Measurements from ENCODE around the gene HOXA6.

HOXA6 gene

DNA sequence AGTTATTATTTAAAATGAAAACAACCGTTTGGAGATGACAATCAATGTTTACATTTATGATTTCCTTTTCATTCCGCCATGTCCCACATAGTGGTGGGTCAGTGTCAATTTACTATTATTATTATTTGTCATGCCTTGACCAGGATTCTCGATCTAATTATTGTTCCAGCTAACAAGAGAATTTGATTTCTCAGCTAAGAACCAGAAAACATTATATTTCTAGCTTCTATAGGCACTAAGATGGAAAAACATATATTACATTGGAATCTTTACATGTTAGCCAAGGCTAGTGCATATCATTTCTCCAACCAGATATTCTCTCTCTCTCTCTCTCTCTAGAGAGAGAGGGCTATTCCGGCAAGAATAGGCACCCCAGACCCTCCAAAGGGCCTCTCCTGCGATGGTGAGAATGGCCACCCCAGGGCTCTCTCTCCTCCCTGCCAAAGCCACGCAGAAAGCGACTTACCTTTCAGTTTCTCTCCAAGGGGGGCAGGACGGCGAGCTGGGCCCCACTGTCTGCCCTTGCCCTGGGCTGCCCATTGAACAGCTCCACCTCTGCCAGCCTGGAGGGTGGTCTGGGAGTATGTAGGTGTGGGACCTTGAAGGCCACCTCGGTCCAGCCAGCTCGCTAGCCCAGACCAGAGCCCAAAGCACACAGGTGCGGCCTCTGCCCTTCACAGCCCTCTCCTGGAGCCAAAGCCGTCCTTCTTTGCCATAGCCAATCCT lies 2.4 kb upstream of the HOXA6 start:
- Histone ChIP-seq H3K36me3 (ENCODE audit: control insufficient read depth in 1 of 2, insufficient read depth in 2 of 2, low read length in 2 of 2) (no peaks in the 10 kb centered on the region), H3K27me3 (ENCODE audit: low read depth, low read length) (peaks cover 73% of the 10 kb centered on the region), H3K27ac (ENCODE audit: low read length) (no peak overlapping the region), H3K4me3 (ENCODE audit: low read depth in 1 of 2, low read length in 2 of 2) (peak overlapping the region; percentile 46 to 60), H3K4me1 (ENCODE audit: control insufficient read depth in 1 of 2, insufficient read depth in 2 of 2, low read length in 2 of 2) (peaks cover 0 to 36% of the 10 kb centered on the region in 2 donors), H3K9me3 (ENCODE audit: control insufficient read depth in 1 of 2, low read length in 2 of 2) (no peaks in the 10 kb centered on the region)

- peak overlapping the region in 1 of 2 donors; percentile 16 for H3K4me3 ChIP-seq (ENCODE audit: low read depth in 1 of 2, low read length in 2 of 2)
- peaks cover 66% of the 10 kb centered on the region for H3K27me3 ChIP-seq (ENCODE audit: low read depth, low read length)
Observed at GRCh38 chr7:27148756-27149641, 1.4 kb upstream of the HOXA6 start.

DNA sequence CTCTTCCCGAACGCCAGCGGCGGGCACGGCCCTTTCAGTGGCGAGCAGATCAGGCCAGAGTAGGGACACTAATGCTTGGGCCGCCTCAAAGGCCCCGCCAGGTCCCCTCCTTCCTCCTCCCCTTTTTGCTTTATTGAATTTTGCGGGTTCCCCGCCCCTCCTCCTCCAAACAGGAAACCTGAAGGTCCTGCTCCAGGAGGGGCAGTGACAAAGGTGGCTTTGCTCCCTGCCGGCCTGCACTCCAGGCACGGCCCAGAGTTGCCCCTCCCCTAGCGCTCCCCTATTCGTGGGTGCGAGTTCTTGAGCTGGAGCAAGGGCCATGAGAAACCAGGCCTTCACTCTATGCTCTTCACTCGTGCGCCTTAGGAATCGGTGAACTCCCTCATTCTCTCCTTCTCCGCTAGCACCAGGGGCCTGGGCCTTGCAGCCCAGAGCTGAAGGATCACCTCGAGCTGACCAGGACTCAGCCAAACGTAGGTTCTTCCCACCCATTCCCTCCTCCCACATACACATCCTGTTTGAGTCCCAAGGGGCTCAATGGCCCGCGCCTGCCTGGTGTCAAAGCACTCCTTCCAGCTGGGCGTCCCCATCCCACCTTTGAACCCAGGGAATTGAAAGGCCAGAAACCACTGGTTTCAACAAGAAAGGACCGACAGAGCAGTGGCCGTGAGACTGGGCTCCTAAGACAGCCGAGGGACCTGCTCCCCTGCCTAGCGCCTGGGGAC lies 619 bp upstream of the HOXA6 start:
- H3K4me3 ChIP-seq (ENCODE audit: low read depth in 1 of 2, low read length in 2 of 2): peak overlapping the region in 1 of 2 donors; percentile 16
- H3K27me3 ChIP-seq (ENCODE audit: low read depth, low read length): peaks cover 58% of the 10 kb centered on the region
- H3K36me3 ChIP-seq (ENCODE audit: control insufficient read depth in 1 of 2, insufficient read depth in 2 of 2, low read length in 2 of 2): no peaks in the 10 kb centered on the region
- peaks cover 0 to 28% of the 10 kb centered on the region in 2 donors for H3K4me1 ChIP-seq (ENCODE audit: control insufficient read depth in 1 of 2, insufficient read depth in 2 of 2, low read length in 2 of 2)
- no peak overlapping the region for H3K27ac ChIP-seq (ENCODE audit: low read length)
- H3K9me3 ChIP-seq (ENCODE audit: control insufficient read depth in 1 of 2, low read length in 2 of 2): no peaks in the 10 kb centered on the region

More at GRCh38 chr7:27148756-27149641, 1.4 kb upstream of the HOXA6 start:
- no peaks in the 10 kb centered on the region for H3K36me3 ChIP-seq (ENCODE audit: control insufficient read depth in 1 of 2, insufficient read depth in 2 of 2, low read length in 2 of 2)
- H3K9me3 ChIP-seq (ENCODE audit: control insufficient read depth in 1 of 2, low read length in 2 of 2): no peaks in the 10 kb centered on the region
- H3K4me1 ChIP-seq (ENCODE audit: control insufficient read depth in 1 of 2, insufficient read depth in 2 of 2, low read length in 2 of 2): peaks cover 0 to 28% of the 10 kb centered on the region in 2 donors
- H3K27ac ChIP-seq (ENCODE audit: low read length): no peak overlapping the region

DNA sequence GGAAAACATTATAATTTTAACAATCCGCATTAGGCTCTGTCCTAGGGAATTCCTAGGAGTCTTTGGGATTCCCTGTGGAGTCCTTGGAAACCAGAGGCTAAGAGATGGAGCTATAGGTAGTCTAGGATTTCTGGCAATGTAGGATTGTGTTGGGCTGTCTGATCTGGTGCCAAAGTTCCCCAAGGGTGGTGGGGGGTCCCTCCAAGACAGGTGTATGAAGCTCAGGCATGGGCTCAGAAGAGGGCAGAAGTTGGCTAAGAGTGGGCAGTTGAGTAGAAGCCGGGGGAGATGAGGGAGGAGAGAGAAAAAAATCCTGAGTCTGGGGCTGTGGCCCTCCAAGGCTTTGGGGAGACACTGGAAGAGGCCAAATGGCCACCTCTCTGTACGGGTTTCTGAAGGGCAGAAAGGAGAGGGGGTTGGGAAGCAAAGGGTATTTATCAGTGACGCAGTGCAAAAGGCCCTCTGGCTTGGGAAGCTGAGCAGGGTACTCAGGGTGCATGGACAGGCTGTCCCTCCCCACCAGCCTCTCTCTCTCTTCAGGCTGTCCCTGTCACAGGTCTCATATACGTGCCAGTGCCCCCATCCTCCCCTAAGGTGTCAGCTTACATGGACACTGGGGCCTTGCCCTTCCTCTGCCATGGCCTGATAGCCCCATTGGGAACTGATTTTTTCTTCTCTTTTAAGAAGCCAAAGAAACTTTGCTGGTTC lies 929 bp downstream of the HOXA6 start:
- Histone ChIP-seq H3K9me3 (ENCODE audit: control insufficient read depth in 1 of 2, low read length in 2 of 2) (no peaks in the 10 kb centered on the region), H3K36me3 (ENCODE audit: control insufficient read depth in 1 of 2, insufficient read depth in 2 of 2, low read length in 2 of 2) (no peaks in the 10 kb centered on the region), H3K27ac (ENCODE audit: low read length) (no peak overlapping the region), H3K4me3 (ENCODE audit: low read depth in 1 of 2, low read length in 2 of 2) (no peak overlapping the region), H3K4me1 (ENCODE audit: control insufficient read depth in 1 of 2, insufficient read depth in 2 of 2, low read length in 2 of 2) (peaks cover 0 to 15% of the 10 kb centered on the region in 2 donors), H3K27me3 (ENCODE audit: low read depth, low read length) (peaks cover 43% of the 10 kb centered on the region)

DNA sequence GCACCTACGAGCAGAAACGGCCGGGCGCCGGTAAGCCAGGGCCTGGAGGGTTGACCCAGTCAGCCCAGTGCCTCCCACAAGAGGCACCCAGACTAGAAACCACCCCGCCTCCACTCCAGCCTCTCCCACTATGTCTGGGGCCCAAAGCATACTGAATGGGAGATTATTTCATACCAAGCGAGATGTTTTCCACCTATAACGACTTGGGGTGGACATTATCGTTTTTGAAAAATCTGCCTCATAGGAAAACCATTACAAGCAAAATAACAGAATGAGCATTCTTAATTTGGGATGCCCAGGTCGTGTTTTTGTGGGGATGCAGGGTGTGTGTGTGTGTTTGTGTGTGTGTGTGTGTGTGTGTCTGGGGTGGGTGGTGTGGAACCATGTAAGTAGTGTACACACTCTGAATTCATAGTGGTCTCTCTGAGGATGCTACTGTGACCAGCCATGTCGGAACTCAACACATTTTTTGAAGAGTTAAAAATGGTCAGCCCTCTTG lies 1.6 kb downstream of the HOXA6 start:
- no peak overlapping the region for H3K27ac ChIP-seq (ENCODE audit: low read length)
- H3K36me3 ChIP-seq (ENCODE audit: control insufficient read depth in 1 of 2, insufficient read depth in 2 of 2, low read length in 2 of 2): no peaks in the 10 kb centered on the region
- H3K27me3 ChIP-seq (ENCODE audit: low read depth, low read length): peaks cover 36% of the 10 kb centered on the region
- no peaks in the 10 kb centered on the region for H3K9me3 ChIP-seq (ENCODE audit: control insufficient read depth in 1 of 2, low read length in 2 of 2)
- no peak overlapping the region for H3K4me3 ChIP-seq (ENCODE audit: low read depth in 1 of 2, low read length in 2 of 2)
- peaks cover 0 to 8% of the 10 kb centered on the region in 2 donors for H3K4me1 ChIP-seq (ENCODE audit: control insufficient read depth in 1 of 2, insufficient read depth in 2 of 2, low read length in 2 of 2)

- Histone ChIP-seq H3K36me3 (ENCODE audit: control insufficient read depth in 1 of 2, insufficient read depth in 2 of 2, low read length in 2 of 2) (no peaks in the 10 kb centered on the region), H3K27me3 (ENCODE audit: low read depth, low read length) (peaks cover 32% of the 10 kb centered on the region), H3K4me3 (ENCODE audit: low read depth in 1 of 2, low read length in 2 of 2) (no peak overlapping the region), H3K9me3 (ENCODE audit: control insufficient read depth in 1 of 2, low read length in 2 of 2) (no peaks in the 10 kb centered on the region), H3K27ac (ENCODE audit: low read length) (no peak overlapping the region), H3K4me1 (ENCODE audit: control insufficient read depth in 1 of 2, insufficient read depth in 2 of 2, low read length in 2 of 2) (peaks cover 2 to 6% of the 10 kb centered on the region in 2 donors)
Observed at GRCh38 chr7:27145165-27145913, 2.2 kb downstream of the HOXA6 start.

DNA sequence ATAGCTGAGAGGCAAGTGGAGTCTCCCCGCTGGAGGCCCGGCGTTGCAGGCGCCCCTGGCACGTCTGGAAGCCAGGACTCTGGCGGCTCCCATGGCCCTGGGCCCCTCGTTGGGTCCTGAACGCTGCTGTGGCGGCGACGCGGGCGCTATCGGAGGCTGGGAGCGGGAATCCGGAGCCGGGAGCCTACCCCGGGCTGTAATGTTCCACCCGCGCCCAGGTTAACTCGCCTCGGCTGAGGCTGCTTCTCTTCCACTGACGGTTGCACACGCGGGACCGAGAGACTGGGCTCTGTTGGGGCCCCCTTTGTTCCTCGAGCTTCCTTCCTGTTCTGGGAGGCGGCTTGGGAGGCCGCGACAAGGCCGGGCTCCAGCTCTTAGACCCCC lies 2.8 kb downstream of the HOXA6 start:
- H3K27me3 ChIP-seq (ENCODE audit: low read depth, low read length): peaks cover 28% of the 10 kb centered on the region
- no peaks in the 10 kb centered on the region for H3K9me3 ChIP-seq (ENCODE audit: control insufficient read depth in 1 of 2, low read length in 2 of 2)
- no peak overlapping the region for H3K4me3 ChIP-seq (ENCODE audit: low read depth in 1 of 2, low read length in 2 of 2)
- H3K4me1 ChIP-seq (ENCODE audit: control insufficient read depth in 1 of 2, insufficient read depth in 2 of 2, low read length in 2 of 2): peaks cover 0 to 7% of the 10 kb centered on the region in 2 donors
- no peak overlapping the region for H3K27ac ChIP-seq (ENCODE audit: low read length)
- H3K36me3 ChIP-seq (ENCODE audit: control insufficient read depth in 1 of 2, insufficient read depth in 2 of 2, low read length in 2 of 2): no peaks in the 10 kb centered on the region

GRCh38 chr7:27143950-27144780 lies 3.4 kb downstream of the HOXA6 start:
- Histone ChIP-seq H3K27ac (ENCODE audit: low read length) (no peak overlapping the region), H3K36me3 (ENCODE audit: control insufficient read depth in 1 of 2, insufficient read depth in 2 of 2, low read length in 2 of 2) (no peaks in the 10 kb centered on the region), H3K4me3 (ENCODE audit: low read depth in 1 of 2, low read length in 2 of 2) (peak overlapping the region; percentile 83 to 91), H3K4me1 (ENCODE audit: control insufficient read depth in 1 of 2, insufficient read depth in 2 of 2, low read length in 2 of 2) (peaks cover 0 to 7% of the 10 kb centered on the region in 2 donors), H3K27me3 (ENCODE audit: low read depth, low read length) (peaks cover 24% of the 10 kb centered on the region), H3K9me3 (ENCODE audit: control insufficient read depth in 1 of 2, low read length in 2 of 2) (no peaks in the 10 kb centered on the region)

GRCh38 chr7:27143023-27143949 lies 4.3 kb downstream of the HOXA6 start, which contains the start of gene HOXA5:
TSS of gene HOXA5 (minus strand) at chr7:27143681. CDS start at chr7:27143607, 74 bp downstream.
- H3K27me3 ChIP-seq (ENCODE audit: low read depth, low read length): peaks cover 15% of the 10 kb centered on the region
- peak within 1 kb of the TSS; percentile 97 for H3K27ac ChIP-seq (ENCODE audit: low read length)
- no peaks in the 10 kb centered on the region for H3K9me3 ChIP-seq (ENCODE audit: control insufficient read depth in 1 of 2, low read length in 2 of 2)
- peaks cover 2 to 7% of the 10 kb centered on the region in 2 donors for H3K4me1 ChIP-seq (ENCODE audit: control insufficient read depth in 1 of 2, insufficient read depth in 2 of 2, low read length in 2 of 2)
- no peaks in the 10 kb centered on the region for H3K36me3 ChIP-seq (ENCODE audit: control insufficient read depth in 1 of 2, insufficient read depth in 2 of 2, low read length in 2 of 2)
- peak within 1 kb of the TSS; percentile 83 to 91 for H3K4me3 ChIP-seq (ENCODE audit: low read depth in 1 of 2, low read length in 2 of 2)
